ENCODE measurements around the gene FSTL3. TPM values are rescaled to one million over a fixed set of nuclear protein-coding genes. Genes with fewer than 3 reads are reported as not detected.
"Not testable (repeated sequence)": the region's sequence is repeated elsewhere in the genome, so short reads cannot be mapped to it uniquely, and the experiment has no call there.

The FSTL3 gene
- total RNA-seq, 1 experiment from 2014 or later = 7.8 TPM

GRCh38 chr19:656751-657559 lies 19.2 kb upstream of the FSTL3 start:
- in situ Hi-C loops (cut with HindIII; ENCODE audit: low pct_unique_long_range_greater_than_20kb, low sequenced_read_pairs) = no loop called here
- DNase-seq (ENCODE audit: low read depth, low spot score) = no peak

GRCh38 chr19:657611-658010 lies 18.6 kb upstream of the FSTL3 start:
- in situ Hi-C loops (cut with HindIII; ENCODE audit: low pct_unique_long_range_greater_than_20kb, low sequenced_read_pairs) = no loop called here
- no peak for DNase-seq (ENCODE audit: low read depth, low spot score)

GRCh38 chr19:658059-658839 lies 17.9 kb upstream of the FSTL3 start:
- no peak for DNase-seq (ENCODE audit: low read depth, low spot score)
- in situ Hi-C loops (cut with HindIII; ENCODE audit: low pct_unique_long_range_greater_than_20kb, low sequenced_read_pairs) = no loop called here

- in situ Hi-C loops (cut with HindIII; ENCODE audit: low pct_unique_long_range_greater_than_20kb, low sequenced_read_pairs) = no loop called here
- no peak for DNase-seq (ENCODE audit: low read depth, low spot score)
Observed at GRCh38 chr19:658916-659839, 17.0 kb upstream of the FSTL3 start.

- in situ Hi-C loops (cut with HindIII; ENCODE audit: low pct_unique_long_range_greater_than_20kb, low sequenced_read_pairs) = no loop called here
- DNase-seq (ENCODE audit: low read depth, low spot score) = no peak
Observed at GRCh38 chr19:660793-661426, 15.3 kb upstream of the FSTL3 start.

GRCh38 chr19:661427-662196 lies 14.6 kb upstream of the FSTL3 start:
- in situ Hi-C loops (cut with HindIII; ENCODE audit: low pct_unique_long_range_greater_than_20kb, low sequenced_read_pairs) = no loop called here
- DNase-seq (ENCODE audit: low read depth, low spot score) = no peak

GRCh38 chr19:662207-662961 lies 13.8 kb upstream of the FSTL3 start:
- in situ Hi-C loops (cut with HindIII; ENCODE audit: low pct_unique_long_range_greater_than_20kb, low sequenced_read_pairs) = no loop called here
- DNase-seq (ENCODE audit: low read depth, low spot score) = peak; percentile 35

- in situ Hi-C loops (cut with HindIII; ENCODE audit: low pct_unique_long_range_greater_than_20kb, low sequenced_read_pairs) = no loop called here
- peak; percentile 87 for DNase-seq (ENCODE audit: low read depth, low spot score)
Observed at GRCh38 chr19:662962-663681, 13.1 kb upstream of the FSTL3 start, which contains the start of gene RNF126. RNF126 (minus strand) TSS chr19:663214; CDS start chr19:663121, 93 bp downstream.

- in situ Hi-C loops (cut with HindIII; ENCODE audit: low pct_unique_long_range_greater_than_20kb, low sequenced_read_pairs) = no loop called here
Observed at GRCh38 chr19:663682-664117, 12.5 kb upstream of the FSTL3 start.

GRCh38 chr19:664913-665443 lies 11.2 kb upstream of the FSTL3 start:
- DNase-seq (ENCODE audit: low read depth, low spot score) = peak; percentile 80
- in situ Hi-C loops (cut with HindIII; ENCODE audit: low pct_unique_long_range_greater_than_20kb, low sequenced_read_pairs) = no loop called here

More at GRCh38 chr19:663682-664117, 12.5 kb upstream of the FSTL3 start:
- no peak for DNase-seq (ENCODE audit: low read depth, low spot score)

GRCh38 chr19:666985-667573 lies 9.1 kb upstream of the FSTL3 start:
- in situ Hi-C loops (cut with HindIII; ENCODE audit: low pct_unique_long_range_greater_than_20kb, low sequenced_read_pairs) = not testable (repeated sequence)

GRCh38 chr19:668675-669434 lies 7.3 kb upstream of the FSTL3 start:
- in situ Hi-C loops (cut with HindIII; ENCODE audit: low pct_unique_long_range_greater_than_20kb, low sequenced_read_pairs); DNase-seq (ENCODE audit: low read depth, low spot score): not testable (repeated sequence)

More at GRCh38 chr19:666985-667573, 9.1 kb upstream of the FSTL3 start:
- DNase-seq (ENCODE audit: low read depth, low spot score) = not testable (repeated sequence)

- no peak for DNase-seq (ENCODE audit: low read depth, low spot score)
- in situ Hi-C loops (cut with HindIII; ENCODE audit: low pct_unique_long_range_greater_than_20kb, low sequenced_read_pairs) = no loop called here
Observed at GRCh38 chr19:670609-671075, 5.5 kb upstream of the FSTL3 start.

Measured in SK-MEL-5 (cell line).